Muscle layer of colon (tissue), 2 donors: ENCODE data around the gene TGM6.

Source experiments
- H3K27ac ChIP-seq: one replicate; pipeline ENCODE4 v1.7.0; 2013; ENCODE audit warnings: low read depth, mild to moderate bottlenecking, low read length, moderate library complexity
- H3K27me3 ChIP-seq, 2 donors: one replicate each; pipeline ENCODE4 v1.7.0; 2013; ENCODE audit warnings: low read length in 2 of 2, mild to moderate bottlenecking in 2 of 2; ENCODE audit not compliant: insufficient read depth in 2 of 2, control insufficient read depth in 1 of 2
- H3K36me3 ChIP-seq: one replicate; pipeline ENCODE4 v1.7.0; 2013; ENCODE audit warnings: mild to moderate bottlenecking, low read length; ENCODE audit not compliant: insufficient read depth
- H3K4me1 ChIP-seq: one replicate; pipeline ENCODE4 v1.7.0; 2013; ENCODE audit warnings: mild to moderate bottlenecking, low read length; ENCODE audit not compliant: insufficient read depth
- H3K4me3 ChIP-seq, 2 donors: one replicate each; pipeline ENCODE4 v1.7.0; 2013; ENCODE audit warnings: low read length in 2 of 2, low read depth in 1 of 2, mild to moderate bottlenecking in 1 of 2, moderate library complexity in 1 of 2
- H3K9ac ChIP-seq: one replicate; pipeline ENCODE4 v1.7.0; 2013; ENCODE audit warnings: low read length
- H3K9me3 ChIP-seq: one replicate; pipeline ENCODE4 v1.7.0; 2013; ENCODE audit warnings: mild to moderate bottlenecking, low read length
- donor health status: abdominal sarcoma.
- donor health status: Adenocarcinoma of cecum.

The TGM6 gene

GRCh38 chr20:2364044-2364443 is 16.7 kb upstream of the TGM6 start:
- Histone ChIP-seq H3K9me3 (no peaks in the 10 kb centered on the region), H3K27me3 (no peaks in the 10 kb centered on the region), H3K4me3 (no peak overlapping the region), H3K9ac (no peak overlapping the region), H3K36me3 (no peaks in the 10 kb centered on the region), H3K27ac (no peak overlapping the region), H3K4me1 (no peaks in the 10 kb centered on the region)

- Histone ChIP-seq H3K27ac (no peak overlapping the region), H3K4me3 (no peak overlapping the region), H3K9me3 (no peaks in the 10 kb centered on the region), H3K9ac (no peak overlapping the region), H3K4me1 (no peaks in the 10 kb centered on the region), H3K27me3 (no peaks in the 10 kb centered on the region), H3K36me3 (no peaks in the 10 kb centered on the region)
Observed at GRCh38 chr20:2365091-2365490, 15.6 kb upstream of the TGM6 start.

GRCh38 chr20:2365666-2366065 is 15.0 kb upstream of the TGM6 start:
- Histone ChIP-seq H3K4me3 (no peak overlapping the region), H3K9me3 (no peaks in the 10 kb centered on the region), H3K27me3 (no peaks in the 10 kb centered on the region), H3K36me3 (no peaks in the 10 kb centered on the region), H3K9ac (no peak overlapping the region), H3K27ac (no peak overlapping the region), H3K4me1 (no peaks in the 10 kb centered on the region)

- H3K9ac ChIP-seq: no peak overlapping the region
- H3K27me3 ChIP-seq: no peaks in the 10 kb centered on the region
- H3K4me1 ChIP-seq: no peaks in the 10 kb centered on the region
Observed at GRCh38 chr20:2368621-2369020, 12.1 kb upstream of the TGM6 start.

DNA sequence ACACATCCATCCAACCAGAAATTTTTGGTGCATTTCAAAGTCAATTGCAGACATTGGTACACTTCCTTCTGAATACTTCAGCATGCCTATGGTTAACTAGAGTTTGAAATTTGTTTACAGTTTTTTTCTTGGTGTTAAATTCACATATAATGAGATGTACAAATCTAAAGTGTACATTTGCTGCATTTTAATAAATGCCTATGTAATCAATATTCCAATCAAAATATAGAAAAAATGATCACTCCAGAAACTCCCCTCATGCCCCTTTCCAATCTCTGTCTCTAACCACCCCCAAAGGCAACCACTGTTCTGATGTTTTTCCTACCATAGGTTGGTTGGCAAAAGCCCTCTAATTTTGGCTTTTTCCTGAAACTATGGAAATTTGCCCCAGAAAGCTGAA is 7.6 kb upstream of the TGM6 start:
- Histone ChIP-seq H3K4me3 (no peak overlapping the region), H3K9me3 (no peaks in the 10 kb centered on the region), H3K4me1 (no peaks in the 10 kb centered on the region), H3K36me3 (no peaks in the 10 kb centered on the region), H3K27me3 (no peaks in the 10 kb centered on the region), H3K27ac (no peak overlapping the region), H3K9ac (no peak overlapping the region)

More at GRCh38 chr20:2368621-2369020, 12.1 kb upstream of the TGM6 start:
- Histone ChIP-seq H3K36me3 (no peaks in the 10 kb centered on the region), H3K4me3 (no peak overlapping the region), H3K27ac (no peak overlapping the region), H3K9me3 (no peaks in the 10 kb centered on the region)

GRCh38 chr20:2374346-2375125 is 6.2 kb upstream of the TGM6 start:
- Histone ChIP-seq H3K4me3 (no peak overlapping the region), H3K9ac (no peak overlapping the region), H3K27ac (no peak overlapping the region), H3K27me3 (no peaks in the 10 kb centered on the region), H3K4me1 (no peaks in the 10 kb centered on the region), H3K36me3 (no peaks in the 10 kb centered on the region), H3K9me3 (no peaks in the 10 kb centered on the region)

- no peaks in the 10 kb centered on the region for H3K27me3 ChIP-seq
- no peaks in the 10 kb centered on the region for H3K9me3 ChIP-seq
- no peak overlapping the region for H3K9ac ChIP-seq
Observed at GRCh38 chr20:2378893-2379292, 1.8 kb upstream of the TGM6 start.

DNA sequence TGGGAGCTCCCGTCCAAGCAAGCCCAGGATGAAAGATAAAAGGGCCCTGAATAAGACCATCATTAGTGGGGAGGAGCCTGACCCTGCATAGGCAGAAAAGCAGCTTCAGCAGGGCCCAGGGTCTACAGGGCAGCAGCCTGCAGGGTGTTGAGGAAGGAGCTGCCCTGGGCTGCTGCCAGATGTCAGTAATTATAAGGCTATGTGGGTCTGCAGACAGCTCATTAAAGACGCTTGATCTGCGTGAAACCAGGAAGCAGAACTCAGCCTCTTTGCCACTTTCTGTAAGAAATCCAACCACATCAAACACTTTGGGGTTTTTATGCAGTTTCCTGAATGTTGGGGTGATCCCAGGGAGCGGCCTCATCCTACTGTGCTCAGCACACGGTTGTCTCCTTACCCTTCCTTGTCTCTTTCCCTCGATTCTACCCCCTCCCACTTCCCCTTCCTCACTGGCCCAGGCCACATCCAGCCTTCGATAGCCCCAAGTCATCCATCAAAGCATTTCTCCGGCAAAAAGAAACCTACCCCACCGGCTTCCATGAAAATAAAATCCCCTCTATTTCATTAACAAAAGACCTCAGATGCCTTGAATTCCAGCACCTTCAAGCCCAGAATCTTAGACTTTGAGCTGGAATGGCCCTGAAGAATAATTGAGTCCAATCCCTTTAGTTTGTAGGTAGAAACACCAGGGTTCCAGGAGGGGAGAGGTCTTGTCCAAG is 1.0 kb upstream of the TGM6 start:
- Histone ChIP-seq H3K9ac (no peak overlapping the region), H3K27me3 (no peaks in the 10 kb centered on the region), H3K27ac (no peak overlapping the region), H3K4me1 (no peaks in the 10 kb centered on the region), H3K36me3 (no peaks in the 10 kb centered on the region), H3K9me3 (no peaks in the 10 kb centered on the region), H3K4me3 (no peak overlapping the region)

More at GRCh38 chr20:2378893-2379292, 1.8 kb upstream of the TGM6 start:
- H3K4me3 ChIP-seq: no peak overlapping the region
- H3K27ac ChIP-seq: no peak overlapping the region
- H3K36me3 ChIP-seq: no peaks in the 10 kb centered on the region
- no peaks in the 10 kb centered on the region for H3K4me1 ChIP-seq

- Histone ChIP-seq H3K9ac (no peak overlapping the region), H3K27me3 (no peaks in the 10 kb centered on the region), H3K4me3 (no peak overlapping the region), H3K36me3 (no peaks in the 10 kb centered on the region), H3K4me1 (no peaks in the 10 kb centered on the region), H3K27ac (no peak overlapping the region), H3K9me3 (no peaks in the 10 kb centered on the region)
Observed at GRCh38 chr20:2381303-2381702, 602 bp downstream of the TGM6 start.

GRCh38 chr20:2382833-2383232 is 2.1 kb downstream of the TGM6 start:
- no peak overlapping the region for H3K4me3 ChIP-seq
- no peaks in the 10 kb centered on the region for H3K27me3 ChIP-seq
- no peaks in the 10 kb centered on the region for H3K4me1 ChIP-seq
- no peak overlapping the region for H3K27ac ChIP-seq
- no peak overlapping the region for H3K9ac ChIP-seq
- H3K36me3 ChIP-seq: no peaks in the 10 kb centered on the region
- H3K9me3 ChIP-seq: no peaks in the 10 kb centered on the region

DNA sequence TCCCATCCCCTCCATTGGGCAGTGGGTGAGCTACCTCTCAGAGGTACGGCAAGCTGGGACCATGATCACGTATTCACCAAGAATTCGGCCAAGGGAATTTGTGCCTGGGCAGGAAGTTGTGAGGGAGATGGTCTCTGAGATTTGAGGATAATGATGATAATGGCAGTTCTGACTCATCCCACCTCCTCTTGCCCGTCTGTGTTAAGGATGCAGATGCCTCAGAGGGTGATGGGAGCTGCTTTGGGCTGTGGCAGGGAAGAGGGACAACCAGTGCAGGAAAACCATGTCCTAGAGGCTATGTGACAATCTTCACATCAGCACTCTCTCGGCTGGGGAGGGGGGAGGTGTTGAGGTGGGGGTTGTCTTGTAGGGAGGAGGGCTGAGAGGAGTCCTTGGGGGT is 4.3 kb downstream of the TGM6 start:
- H3K36me3 ChIP-seq: no peaks in the 10 kb centered on the region
- no peak overlapping the region for H3K9ac ChIP-seq
- H3K4me3 ChIP-seq: no peak overlapping the region
- no peaks in the 10 kb centered on the region for H3K9me3 ChIP-seq
- no peak overlapping the region for H3K27ac ChIP-seq
- H3K4me1 ChIP-seq: no peaks in the 10 kb centered on the region
- H3K27me3 ChIP-seq: no peaks in the 10 kb centered on the region

GRCh38 chr20:2385496-2385895 is 4.8 kb downstream of the TGM6 start:
- Histone ChIP-seq H3K27ac (no peak overlapping the region), H3K27me3 (no peaks in the 10 kb centered on the region), H3K4me3 (no peak overlapping the region), H3K9ac (no peak overlapping the region), H3K36me3 (no peaks in the 10 kb centered on the region), H3K9me3 (no peaks in the 10 kb centered on the region), H3K4me1 (no peaks in the 10 kb centered on the region)
